Lower lobe of right lung (tissue), 2 donors: ENCODE data around the gene GALNTL6. TPM values are rescaled to one million over a fixed set of nuclear protein-coding genes. Genes with fewer than 3 reads are reported as not detected.

Experiments used
- ATAC-seq, 2 donors: fragments of 200-7000 bp; cut with Tn5 transposase; one replicate each; pipeline ENCODE4 v1.9.1; 2020 to 2022; ENCODE audit warnings: mild to moderate bottlenecking in 2 of 2, moderate library complexity in 2 of 2
- DNase-seq: peaks from one replicate; pipeline ENCODE4 v3.0.0-alpha.2; 2020
- H3K27ac ChIP-seq: fragments of 200-600 bp; one replicate; pipeline ENCODE4 v1.8.0; 2022
- H3K27me3 ChIP-seq: fragments of 200-600 bp; one replicate; pipeline ENCODE4 v1.8.0; 2022; ENCODE audit warnings: low read depth
- H3K36me3 ChIP-seq: fragments of 200-600 bp; one replicate; pipeline ENCODE4 v1.8.0; 2022; ENCODE audit warnings: mild to moderate bottlenecking
- H3K4me1 ChIP-seq: fragments of 200-600 bp; one replicate; pipeline ENCODE4 v1.8.0; 2022
- H3K4me3 ChIP-seq: fragments of 200-600 bp; one replicate; pipeline ENCODE4 v1.8.0; 2022; ENCODE audit warnings: mild to moderate bottlenecking
- H3K9me3 ChIP-seq: fragments of 200-600 bp; one replicate; pipeline ENCODE4 v1.8.0; 2022
- CTCF ChIP-seq: fragments of 200-600 bp; IDR thresholded peaks from one replicate; pipeline ENCODE4 v1.8.0; 2022; ENCODE audit warnings: antibody characterized with exemption, mild to moderate bottlenecking
- intact Hi-C: fragments of 100-400 bp; cut with DNase I; formaldehyde crosslinking; loops from one replicate; pipeline ENCODE4 v1.11.0; 2022
- total RNA-seq: library from RNA; stranded (reverse); fragmentation: NEBNext Ultra II Directional; extraction: Animal tissue kit (Norgen Biotek cat#: 25700); gene quantifications from one replicate; pipeline ENCODE4 v1.2.1, GENCODE V29; 2021
- donor health status: DM: no; HTN: yes; CAD: no; lungs with severe emphysema.

Gene GALNTL6
- total RNA-seq, 1 donor from 2014 or later: not detected

DNA sequence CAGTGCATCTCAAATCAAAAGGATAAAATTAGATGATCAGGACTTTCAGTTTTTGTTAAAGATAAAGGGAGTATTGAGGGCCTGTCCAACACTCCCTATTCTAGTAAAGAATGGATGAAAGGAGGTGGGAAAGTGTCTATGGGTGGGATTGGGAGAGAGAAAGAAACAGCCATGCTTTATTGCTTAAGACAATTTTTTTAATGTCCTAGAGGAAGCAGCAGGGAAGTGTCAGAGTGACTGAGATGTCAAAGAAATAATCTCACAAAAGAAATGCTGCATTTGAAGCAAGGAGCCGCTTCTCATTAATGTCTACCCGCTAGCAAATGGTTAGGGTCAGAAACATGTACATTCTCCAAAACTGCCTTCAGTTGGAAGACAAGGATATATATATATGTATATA is 1238.0 kb downstream of the GALNTL6 start:
- H3K27ac ChIP-seq: no peak overlapping the region
- H3K4me1 ChIP-seq: no peaks in the 10 kb centered on the region
- no peak overlapping the region for H3K4me3 ChIP-seq
- H3K27me3 ChIP-seq: no peaks in the 10 kb centered on the region
- no peaks in the 10 kb centered on the region for H3K36me3 ChIP-seq
- DNase-seq (no peak), ATAC-seq (no peak)
- no peak for TF ChIP-seq CTCF
- H3K9me3 ChIP-seq: no peaks in the 10 kb centered on the region
- intact Hi-C loops: no loop called here

GRCh38 chr4:173051716-173052115 is 1238.5 kb downstream of the GALNTL6 start:
- Histone ChIP-seq H3K36me3 (no peaks in the 10 kb centered on the region), H3K9me3 (no peaks in the 10 kb centered on the region), H3K4me3 (no peak overlapping the region), H3K27me3 (no peaks in the 10 kb centered on the region), H3K27ac (no peak overlapping the region), H3K4me1 (no peaks in the 10 kb centered on the region)
- no peak for TF ChIP-seq CTCF
- DNase-seq (no peak), ATAC-seq (no peak)
- intact Hi-C loops: no loop called here

DNA sequence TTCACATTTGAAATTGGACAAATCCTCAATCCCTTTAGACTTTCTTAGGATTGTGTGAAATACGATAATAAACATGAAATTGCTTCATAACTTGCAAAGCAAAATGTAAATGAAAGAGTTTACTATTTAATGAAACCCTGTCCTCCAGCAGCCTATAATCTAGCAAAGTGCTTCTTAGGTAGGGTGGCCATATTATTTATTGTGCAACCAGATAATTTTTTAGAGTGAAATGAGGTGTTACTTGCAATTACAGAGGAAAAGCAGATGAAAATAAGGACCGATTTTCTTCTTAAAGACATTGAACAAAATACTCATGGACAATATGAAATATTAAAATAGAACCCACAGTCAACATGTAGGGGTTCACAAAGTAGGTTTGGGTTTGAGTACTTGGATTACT is 1239.2 kb downstream of the GALNTL6 start:
- Histone ChIP-seq H3K9me3 (no peaks in the 10 kb centered on the region), H3K36me3 (no peaks in the 10 kb centered on the region), H3K27ac (no peak overlapping the region), H3K4me3 (no peak overlapping the region), H3K4me1 (no peaks in the 10 kb centered on the region), H3K27me3 (no peaks in the 10 kb centered on the region)
- ATAC-seq: no peak
- no peak for TF ChIP-seq CTCF
- DNase-seq: no peak
- intact Hi-C loops: no loop called here

GRCh38 chr4:173056271-173056670 is 1243.1 kb downstream of the GALNTL6 start:
- Histone ChIP-seq H3K4me3 (no peak overlapping the region), H3K9me3 (no peaks in the 10 kb centered on the region), H3K27me3 (no peaks in the 10 kb centered on the region), H3K36me3 (no peaks in the 10 kb centered on the region), H3K4me1 (no peaks in the 10 kb centered on the region), H3K27ac (no peak overlapping the region)
- ATAC-seq: no peak
- intact Hi-C loops: no loop called here
- no peak for TF ChIP-seq CTCF
- no peak for DNase-seq

DNA sequence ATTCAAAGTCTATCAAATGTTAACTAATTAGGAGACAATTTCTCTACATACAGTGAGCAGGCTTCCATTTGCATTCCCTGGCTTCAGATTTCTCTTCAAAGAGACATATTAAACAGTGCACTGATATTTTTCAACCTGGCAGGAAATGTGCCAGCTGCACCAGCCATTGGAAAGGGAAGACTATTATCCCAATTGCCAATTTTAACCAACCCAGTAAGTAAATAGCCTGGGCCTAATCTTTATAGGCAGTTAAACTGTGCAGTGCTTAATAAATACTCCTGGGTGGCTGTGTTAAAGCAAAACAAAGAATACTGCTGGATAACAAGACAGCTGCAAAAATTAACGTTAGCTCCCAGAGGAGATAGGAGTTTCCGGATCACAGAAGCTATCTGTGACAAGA is 1243.5 kb downstream of the GALNTL6 start:
- no peaks in the 10 kb centered on the region for H3K36me3 ChIP-seq
- intact Hi-C loops: no loop called here
- H3K27me3 ChIP-seq: no peaks in the 10 kb centered on the region
- no peak overlapping the region for H3K4me3 ChIP-seq
- TF ChIP-seq CTCF: no peak
- no peaks in the 10 kb centered on the region for H3K4me1 ChIP-seq
- DNase-seq: no peak
- H3K27ac ChIP-seq: no peak overlapping the region
- no peaks in the 10 kb centered on the region for H3K9me3 ChIP-seq
- no peak for ATAC-seq

DNA sequence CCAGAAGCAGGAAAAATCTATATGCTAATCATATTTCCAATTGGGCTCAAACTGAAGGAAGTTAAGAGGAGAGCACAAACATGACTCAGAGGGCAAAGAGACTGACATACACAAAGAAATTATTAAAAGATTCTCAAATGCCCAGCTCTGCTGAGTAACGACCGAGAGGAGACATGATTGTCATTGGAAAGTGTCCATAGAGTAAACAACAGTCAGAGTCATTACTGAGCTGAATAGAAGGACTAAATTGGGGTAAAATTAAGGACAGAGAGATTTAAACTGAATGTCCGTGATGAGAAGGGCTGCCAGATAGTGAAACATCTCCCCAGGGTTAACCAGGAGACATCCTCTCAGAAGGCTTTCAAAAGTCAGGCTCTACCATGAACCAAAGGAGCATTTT is 1244.2 kb downstream of the GALNTL6 start:
- Histone ChIP-seq H3K4me1 (no peaks in the 10 kb centered on the region), H3K27ac (no peak overlapping the region), H3K27me3 (no peaks in the 10 kb centered on the region), H3K36me3 (no peaks in the 10 kb centered on the region), H3K9me3 (no peaks in the 10 kb centered on the region), H3K4me3 (no peak overlapping the region)
- ATAC-seq (no peak), DNase-seq (no peak)
- TF ChIP-seq CTCF: no peak
- intact Hi-C loops: no loop called here
